HCT116 (cell line): Measurements from ENCODE around the gene MPV17L2. TPM values are rescaled to one million over a fixed set of nuclear protein-coding genes. Genes with fewer than 3 reads are reported as not detected.
A peak's percentile ranks its signal among the peaks of the same experiment; 100 is the strongest.

Experiments used
- ATAC-seq: fragments of 200-7000 bp; cut with Tn5 transposase; 2 replicates; pipeline ENCODE4 v1.9.1; 2020; ENCODE audit warnings: mild to moderate bottlenecking, moderate library complexity
- BruUV-seq: library from RNA; stranded (reverse); fragments of 400-500 nt; replicated peaks from 2 replicates; lab custom pipeline; 2021; lab: Mats Ljungman, UMichigan
- CTCF ChIA-PET: fragments of 300-600 bp; sonication (Branson Sonifier 250); formaldehyde crosslinking; loops from one replicate; lab custom pipeline; 2021; ENCODE audit warnings: antibody characterized with exemption; lab: Charles Lee
- POLR2A ChIA-PET: fragments of 300-600, 350-600 bp; sonication (Branson Sonifier 250); formaldehyde crosslinking; loops from one replicate; lab custom pipeline; 2021; ENCODE audit warnings: antibody characterized with exemption; lab: Charles Lee
- RAD21 ChIA-PET, 2 experiments: fragments of 300-600 bp; sonication (Branson Sonifier 250); formaldehyde crosslinking; loops; one replicate each; lab custom pipeline; 2023; ENCODE audit warnings: low total read pairs in 2 of 2; ENCODE audit not compliant: uncharacterized antibody in 2 of 2, unreplicated experiment in 2 of 2, low non-redundant PET in 1 of 2; lab: Charles Lee
- DNase-seq: peaks from one replicate; pipeline ENCODE4 v3.0.0-alpha.2; 2010; ENCODE audit warnings: low read depth, low spot score
- H2AFZ ChIP-seq: fragments of 200-600 bp; shearing (Covaris generic), sonication (generic); 2 replicates; pipeline ENCODE4 v1.6.1; 2017; ENCODE audit warnings: low read depth, mixed run types, mixed read lengths, antibody characterized with exemption, low read length; ENCODE audit not compliant: poor library complexity, severe bottlenecking
- H3K27ac ChIP-seq: 2 replicates; pipeline ENCODE4 v1.5.1; 2012; ENCODE audit warnings: low read depth, low read length
- H3K27me3 ChIP-seq: fragments of 200-600 bp; sonication (generic); 2 replicates; pipeline ENCODE4 v1.6.1; 2016; ENCODE audit warnings: mixed run types, low read length, mixed read lengths; ENCODE audit not compliant: insufficient read depth
- H3K36me3 ChIP-seq, 2 experiments: fragments of 200-500 bp in 1 of 2; fragments of 200-600 bp in 1 of 2; sonication (Bioruptor generic) in 1 of 2; sonication (generic) in 1 of 2; 2 replicates each; pipeline versions ENCODE4 v1.5.1 to v1.6.1; 2014 to 2016; ENCODE audit warnings: low read length in 2 of 2, inconsistent platforms in 1 of 2, mixed read lengths in 1 of 2, mixed run types in 1 of 2; ENCODE audit not compliant: insufficient read depth in 2 of 2, control insufficient read depth in 1 of 2
- H3K4me1 ChIP-seq, 2 experiments: fragments of 200-600 bp in 1 of 2; sonication (generic) in 1 of 2; 2 replicates each; pipeline versions ENCODE4 v1.5.1 to v1.6.1; 2012 to 2017; ENCODE audit warnings: low read length in 2 of 2, inconsistent platforms in 1 of 2, mild to moderate bottlenecking in 1 of 2, mixed read lengths in 1 of 2, mixed run types in 1 of 2, moderate library complexity in 1 of 2; ENCODE audit not compliant: insufficient read depth in 2 of 2, control insufficient read depth in 1 of 2
- H3K4me2 ChIP-seq: fragments of 200-600 bp; sonication (generic); 2 replicates; pipeline ENCODE4 v1.6.1; 2017; ENCODE audit warnings: mixed run types, low read length, mixed read lengths
- H3K4me3 ChIP-seq, 2 experiments: fragments of 200-600 bp in 1 of 2; sonication (generic) in 1 of 2; replicated peaks in 1 of 2; 2 replicates each; pipeline ENCODE4 v1.5.1; 2011 to 2016; ENCODE audit warnings: low read length in 2 of 2, control low read depth in 1 of 2, low read depth in 1 of 2, mild to moderate bottlenecking in 1 of 2, mixed read lengths in 1 of 2, mixed run types in 1 of 2
- H3K79me2 ChIP-seq: fragments of 200-600 bp; sonication (generic); 2 replicates; pipeline ENCODE4 v1.6.1; 2017; ENCODE audit warnings: mild to moderate bottlenecking, mixed run types, low read length, moderate library complexity, mixed read lengths; ENCODE audit not compliant: insufficient read depth
- H3K9ac ChIP-seq: fragments of 200-600 bp; sonication (generic); 2 replicates; pipeline ENCODE4 v1.6.1; 2016; ENCODE audit warnings: low read length, mixed read lengths
- H3K9me2 ChIP-seq: fragments of 200-600 bp; sonication (generic), shearing (Covaris generic); 2 replicates; pipeline ENCODE4 v1.6.1; 2017; ENCODE audit warnings: mixed run types, mild to moderate bottlenecking, moderate library complexity; ENCODE audit not compliant: insufficient read depth
- H3K9me3 ChIP-seq, 2 experiments: fragments of 200-500 bp in 1 of 2; fragments of 200-600 bp in 1 of 2; sonication (Bioruptor generic) in 1 of 2; sonication (generic) in 1 of 2; 2 replicates each; pipeline ENCODE4 v1.6.1; 2014 to 2017; ENCODE audit warnings: low read length in 2 of 2, mixed read lengths in 2 of 2, inconsistent platforms in 1 of 2, low read depth in 1 of 2, mild to moderate bottlenecking in 1 of 2, mixed run types in 1 of 2, moderate library complexity in 1 of 2; ENCODE audit not compliant: control insufficient read depth in 1 of 2, insufficient read depth in 1 of 2
- H4K20me1 ChIP-seq: fragments of 200-600 bp; sonication (generic), shearing (Covaris generic); 2 replicates; pipeline ENCODE4 v1.6.1; 2017; ENCODE audit warnings: mixed run types, mild to moderate bottlenecking, moderate library complexity; ENCODE audit not compliant: insufficient read depth
- CBX3 ChIP-seq: IDR thresholded peaks from 2 replicates; pipeline ENCODE4 v1.6.1; 2012; ENCODE audit warnings: low read depth
- CTCF ChIP-seq, 3 experiments: fragments of 200-600 bp in 1 of 3; sonication (generic) in 1 of 3; IDR thresholded peaks in 2 of 3; conservative IDR thresholded peaks in 1 of 3; 2 replicates each; pipeline ENCODE4 v1.5.1; 2012 to 2017; ENCODE audit warnings: low read depth in 2 of 3, low read length in 2 of 3, antibody characterized with exemption in 1 of 3, borderline replicate concordance in 1 of 3, control low read depth in 1 of 3, mild to moderate bottlenecking in 1 of 3, mixed read lengths in 1 of 3, mixed run types in 1 of 3, moderate library complexity in 1 of 3; ENCODE audit not compliant: insufficient read depth in 1 of 3
- EGR1 ChIP-seq: IDR thresholded peaks from 2 replicates; pipeline ENCODE4 v1.6.1; 2012; ENCODE audit warnings: low read depth
- ELF1 ChIP-seq: IDR thresholded peaks from 2 replicates; pipeline ENCODE4 v1.6.1; 2012; ENCODE audit warnings: low read depth, borderline replicate concordance
- EZH2 ChIP-seq: fragments of 200-600 bp; sonication (generic); IDR thresholded peaks from 2 replicates; pipeline ENCODE4 v1.6.1; 2017; ENCODE audit warnings: antibody characterized with exemption, mixed run types
- EZH2phosphoT487 ChIP-seq: fragments of 200-600 bp; IDR thresholded peaks from 2 replicates; pipeline ENCODE4 v1.6.1; 2018; ENCODE audit warnings: antibody characterized with exemption, borderline replicate concordance
- MAX ChIP-seq: IDR thresholded peaks from 2 replicates; pipeline ENCODE4 v1.6.1; 2012
- RAD21 ChIP-seq: IDR thresholded peaks from 2 replicates; pipeline ENCODE4 v1.6.1; 2012; ENCODE audit warnings: low read depth, mild to moderate bottlenecking
- SIN3A ChIP-seq: IDR thresholded peaks from 2 replicates; pipeline ENCODE4 v1.6.1; 2012; ENCODE audit warnings: low read depth
- intact Hi-C: fragments of 100-400 bp; cut with micrococcal nuclease; formaldehyde crosslinking; loops from 2 replicates; pipeline ENCODE4 v1.10.0; 2022
- total RNA-seq: library from RNA; stranded (reverse); gene quantifications from one replicate; pipeline ENCODE4 v1.2.1, GENCODE V29; 2021; ENCODE audit not compliant: unreplicated experiment
- TF ChIP-seq, protein P1 (sequence below): IDR thresholded peaks from 2 replicates; pipeline ENCODE4 v1.6.1; 2012; ENCODE audit warnings: low read depth

MPV17L2 gene
- total RNA-seq, 1 experiment from 2014 or later, result 18.7 TPM

DNA sequence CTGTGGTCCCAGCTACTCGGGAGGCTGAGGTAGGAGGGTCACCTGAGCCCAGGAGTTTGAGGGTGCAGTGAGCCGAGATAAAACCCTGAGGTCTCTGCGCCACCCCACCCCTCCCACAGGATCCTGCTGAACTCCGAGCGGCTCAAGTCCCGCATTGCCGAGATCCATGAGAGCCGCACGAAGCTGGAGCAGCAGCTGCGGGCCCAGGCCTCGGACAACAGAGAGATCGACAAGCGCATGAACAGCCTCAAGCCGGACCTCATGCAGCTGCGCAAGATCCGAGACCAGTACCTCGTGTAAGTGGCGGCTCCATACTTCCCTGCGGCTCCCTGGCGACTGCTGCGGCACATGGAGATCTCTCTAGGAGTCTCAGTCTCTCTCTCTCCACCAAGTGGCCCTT is 26.0 kb upstream of the MPV17L2 start:
- no TSS peak for BruUV-seq
- Histone ChIP-seq H2AFZ (no peak overlapping the region), H3K9ac (no peak overlapping the region), H3K27ac (0 out of 2 replicates have a peak overlapping the region, but pooled peaks have one; percentile 14), H4K20me1 (no peaks in the 10 kb centered on the region), H3K9me2 (no peaks in the 10 kb centered on the region), H3K36me3 (peaks cover 20 to 34% of the 10 kb centered on the region in 2 experiments; a peak in 3 of 4 replicates), H3K27me3 (no peaks in the 10 kb centered on the region), H3K4me3 (no peak overlapping the region), H3K4me1 (no peaks in the 10 kb centered on the region), H3K4me2 (no peak overlapping the region), H3K9me3 (no peaks in the 10 kb centered on the region), H3K79me2 (no peaks in the 10 kb centered on the region)
- TF ChIP-seq EZH2, result no peak
- TF ChIP-seq EZH2phosphoT487, result no peak
- TF ChIP-seq ELF1, result no peak
- TF ChIP-seq, protein P1, sequence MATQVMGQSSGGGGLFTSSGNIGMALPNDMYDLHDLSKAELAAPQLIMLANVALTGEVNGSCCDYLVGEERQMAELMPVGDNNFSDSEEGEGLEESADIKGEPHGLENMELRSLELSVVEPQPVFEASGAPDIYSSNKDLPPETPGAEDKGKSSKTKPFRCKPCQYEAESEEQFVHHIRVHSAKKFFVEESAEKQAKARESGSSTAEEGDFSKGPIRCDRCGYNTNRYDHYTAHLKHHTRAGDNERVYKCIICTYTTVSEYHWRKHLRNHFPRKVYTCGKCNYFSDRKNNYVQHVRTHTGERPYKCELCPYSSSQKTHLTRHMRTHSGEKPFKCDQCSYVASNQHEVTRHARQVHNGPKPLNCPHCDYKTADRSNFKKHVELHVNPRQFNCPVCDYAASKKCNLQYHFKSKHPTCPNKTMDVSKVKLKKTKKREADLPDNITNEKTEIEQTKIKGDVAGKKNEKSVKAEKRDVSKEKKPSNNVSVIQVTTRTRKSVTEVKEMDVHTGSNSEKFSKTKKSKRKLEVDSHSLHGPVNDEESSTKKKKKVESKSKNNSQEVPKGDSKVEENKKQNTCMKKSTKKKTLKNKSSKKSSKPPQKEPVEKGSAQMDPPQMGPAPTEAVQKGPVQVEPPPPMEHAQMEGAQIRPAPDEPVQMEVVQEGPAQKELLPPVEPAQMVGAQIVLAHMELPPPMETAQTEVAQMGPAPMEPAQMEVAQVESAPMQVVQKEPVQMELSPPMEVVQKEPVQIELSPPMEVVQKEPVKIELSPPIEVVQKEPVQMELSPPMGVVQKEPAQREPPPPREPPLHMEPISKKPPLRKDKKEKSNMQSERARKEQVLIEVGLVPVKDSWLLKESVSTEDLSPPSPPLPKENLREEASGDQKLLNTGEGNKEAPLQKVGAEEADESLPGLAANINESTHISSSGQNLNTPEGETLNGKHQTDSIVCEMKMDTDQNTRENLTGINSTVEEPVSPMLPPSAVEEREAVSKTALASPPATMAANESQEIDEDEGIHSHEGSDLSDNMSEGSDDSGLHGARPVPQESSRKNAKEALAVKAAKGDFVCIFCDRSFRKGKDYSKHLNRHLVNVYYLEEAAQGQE, result no peak
- TF ChIP-seq MAX, result no peak
- no peak for TF ChIP-seq CBX3
- TF ChIP-seq RAD21, result no peak
- TF ChIP-seq SIN3A, result no peak
- TF ChIP-seq CTCF (IDR thresholded peaks at IDR 0.05 in 2 of 3, conservative IDR thresholded peaks at IDR 0.05 in 1 of 3; ENCODE audit: borderline replicate concordance in 1 of 3, insufficient read depth in 1 of 3, low read depth in 2 of 3, low read length in 2 of 3), result no peak
- no peak for TF ChIP-seq EGR1
- CTCF ChIA-PET, result interaction anchor here (1.6 to 2.0 kb wide), 2 partner anchors 26 to 55 kb away, joined by 6 to 24 read pairs; partner anchors contain the start of gene MPV17L2
- ATAC-seq (no peak), DNase-seq (no peak)
- intact Hi-C loops, result no loop called here
- RAD21 ChIA-PET, result no interaction called here
- POLR2A ChIA-PET, result no interaction called here
